COLO829 (cell line): ENCODE measurements around the gene DDX59.

Experiments
- DNase-seq: peaks from one replicate; pipeline ENCODE4 v3.0.0; 2012; ENCODE audit warnings: low spot score

DDX59 gene

DNA sequence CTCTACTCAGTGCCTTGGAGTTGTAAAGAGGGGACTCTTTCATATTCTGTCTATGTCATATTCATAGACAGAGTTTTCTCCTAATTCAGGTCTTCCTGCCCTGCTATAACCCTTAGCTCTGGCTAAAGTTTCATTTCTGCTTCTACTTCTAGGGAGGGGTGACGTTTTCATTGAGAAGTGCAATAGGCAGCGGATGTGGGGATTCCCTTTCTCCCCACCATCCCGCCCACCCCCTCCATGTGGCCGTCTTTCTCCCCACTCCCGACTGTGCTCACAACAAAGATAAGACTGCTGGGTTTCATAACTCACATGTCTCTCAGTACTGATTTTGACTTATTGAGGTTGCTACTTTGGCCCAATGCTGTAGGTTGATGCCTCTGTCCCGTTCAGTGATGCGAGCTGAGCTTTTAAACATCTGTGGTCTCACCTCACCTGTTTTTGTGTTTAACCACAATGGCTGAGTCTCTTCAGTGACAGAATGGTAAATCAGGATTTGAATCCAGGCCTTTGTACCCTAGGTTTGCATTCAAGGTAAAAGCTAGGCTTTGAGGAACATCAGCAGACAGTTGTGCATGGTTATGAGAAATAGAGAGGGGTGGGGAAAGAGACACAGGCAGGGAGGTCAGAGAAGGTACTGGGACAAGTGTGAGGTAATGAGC lies 41.4 kb downstream of the DDX59 start:
- no peak for DNase-seq

DNA sequence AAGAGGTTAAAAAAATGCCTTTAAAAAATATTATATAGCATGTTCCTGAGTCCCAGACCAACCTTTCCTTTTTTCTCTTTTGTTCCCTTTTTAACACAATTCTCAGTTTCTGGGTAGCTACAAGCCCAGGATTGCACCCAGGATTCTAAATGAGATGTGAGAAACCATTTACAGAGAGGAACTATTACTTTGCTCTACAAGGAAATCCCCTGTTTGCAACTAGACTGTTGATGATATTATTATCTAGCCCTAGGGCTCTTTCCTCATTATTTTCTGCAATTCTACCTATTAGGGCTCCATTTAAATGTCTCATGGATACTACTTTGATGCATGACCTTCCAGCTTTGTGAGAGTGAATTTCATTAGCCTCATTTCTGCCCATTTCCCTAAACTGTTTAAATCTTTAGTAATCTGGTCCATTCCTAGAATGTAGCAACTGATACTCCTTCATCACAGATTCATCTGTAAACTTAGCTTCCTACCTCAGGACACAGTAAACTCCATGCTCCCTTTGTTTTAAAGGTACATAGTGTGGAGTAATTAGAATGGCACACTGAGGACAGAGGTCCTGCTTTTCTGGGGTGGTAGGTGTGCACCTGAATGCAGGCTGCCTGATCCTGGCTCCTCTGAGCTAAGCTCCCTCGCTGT lies 42.0 kb downstream of the DDX59 start:
- no peak for DNase-seq

DNA sequence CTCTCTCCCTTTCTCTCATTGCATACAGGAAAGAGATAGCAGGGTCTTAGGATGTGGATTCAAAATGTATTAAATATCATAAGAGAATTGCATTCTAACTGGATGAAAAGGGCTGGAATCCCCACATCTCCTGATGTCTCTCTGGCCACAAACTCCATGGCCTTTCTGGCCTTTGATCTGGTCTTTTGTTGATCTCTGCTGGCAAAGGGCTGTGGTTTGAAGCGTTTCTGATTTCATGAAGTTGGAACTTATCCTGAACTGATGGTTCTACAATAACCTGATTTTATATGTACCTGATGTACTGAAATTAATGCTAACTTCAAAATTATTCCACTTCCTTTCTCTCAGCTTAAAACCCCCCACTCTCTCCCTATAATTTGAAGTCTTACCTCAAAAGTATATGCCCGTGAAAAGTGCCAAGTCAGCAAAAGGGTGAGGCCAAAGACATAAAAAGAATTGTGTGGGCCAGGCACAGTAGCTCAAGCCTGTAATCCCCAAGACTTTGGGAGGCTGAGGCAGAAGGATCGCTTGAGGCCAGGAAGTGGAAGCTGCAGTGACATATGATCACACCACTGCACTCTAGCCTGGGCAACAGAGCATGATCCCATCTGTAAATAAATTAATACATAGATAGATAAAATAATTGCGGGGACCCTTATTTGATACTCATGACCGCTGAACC lies 42.7 kb downstream of the DDX59 start:
- DNase-seq: no peak

DNA sequence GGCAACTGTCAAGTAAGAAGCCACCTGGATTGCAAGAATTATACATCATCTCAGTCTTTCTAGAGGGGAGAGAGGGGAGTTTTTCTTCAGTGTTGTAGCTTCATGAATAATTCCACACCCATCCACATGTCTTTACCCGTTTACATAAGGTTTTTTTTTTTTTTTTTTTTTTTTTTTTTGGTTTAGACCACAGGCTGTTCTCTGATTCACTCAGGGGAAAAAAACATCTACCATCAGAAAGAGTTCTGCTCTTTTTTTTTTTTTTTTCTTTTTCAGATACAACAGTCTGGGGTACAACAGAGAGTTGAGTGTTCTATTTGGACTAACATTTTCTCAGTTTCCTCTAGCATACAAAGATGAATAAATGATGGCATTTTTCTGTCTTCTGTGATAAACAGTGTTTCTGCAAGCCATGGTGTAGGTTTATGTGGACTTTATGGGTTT lies 44.3 kb downstream of the DDX59 start:
- DNase-seq: peak; percentile 84

DNA sequence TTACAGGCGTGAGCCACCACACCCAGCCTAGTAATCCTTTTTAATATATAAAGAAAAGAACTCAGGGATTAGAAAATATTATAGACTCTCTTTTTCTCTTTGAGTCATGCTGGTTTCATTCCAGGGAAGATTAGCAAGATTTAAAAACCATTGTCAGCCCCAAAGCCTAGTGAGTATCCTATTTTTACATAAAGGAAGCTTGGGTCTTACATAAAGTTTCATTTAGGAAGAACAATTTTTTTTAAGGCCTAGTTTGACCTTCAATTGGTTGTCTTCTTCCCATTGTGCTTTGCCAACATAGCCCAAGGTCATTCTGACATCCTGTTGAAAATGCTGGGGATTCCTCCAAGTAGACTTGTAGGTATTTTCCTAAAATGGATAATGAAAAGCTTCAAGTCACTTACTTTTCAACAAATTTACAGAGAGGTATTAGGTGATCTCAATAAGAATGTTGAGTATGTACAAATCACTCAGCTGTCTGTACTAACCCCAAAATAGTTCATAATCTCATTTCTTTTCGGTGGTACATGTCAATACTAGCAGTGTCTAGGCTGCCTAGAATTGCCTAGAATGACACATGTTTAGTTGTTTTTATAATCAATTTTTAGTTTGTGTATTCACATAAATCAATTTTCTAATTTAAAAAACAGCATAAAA lies 44.9 kb downstream of the DDX59 start:
- no peak for DNase-seq

DNA sequence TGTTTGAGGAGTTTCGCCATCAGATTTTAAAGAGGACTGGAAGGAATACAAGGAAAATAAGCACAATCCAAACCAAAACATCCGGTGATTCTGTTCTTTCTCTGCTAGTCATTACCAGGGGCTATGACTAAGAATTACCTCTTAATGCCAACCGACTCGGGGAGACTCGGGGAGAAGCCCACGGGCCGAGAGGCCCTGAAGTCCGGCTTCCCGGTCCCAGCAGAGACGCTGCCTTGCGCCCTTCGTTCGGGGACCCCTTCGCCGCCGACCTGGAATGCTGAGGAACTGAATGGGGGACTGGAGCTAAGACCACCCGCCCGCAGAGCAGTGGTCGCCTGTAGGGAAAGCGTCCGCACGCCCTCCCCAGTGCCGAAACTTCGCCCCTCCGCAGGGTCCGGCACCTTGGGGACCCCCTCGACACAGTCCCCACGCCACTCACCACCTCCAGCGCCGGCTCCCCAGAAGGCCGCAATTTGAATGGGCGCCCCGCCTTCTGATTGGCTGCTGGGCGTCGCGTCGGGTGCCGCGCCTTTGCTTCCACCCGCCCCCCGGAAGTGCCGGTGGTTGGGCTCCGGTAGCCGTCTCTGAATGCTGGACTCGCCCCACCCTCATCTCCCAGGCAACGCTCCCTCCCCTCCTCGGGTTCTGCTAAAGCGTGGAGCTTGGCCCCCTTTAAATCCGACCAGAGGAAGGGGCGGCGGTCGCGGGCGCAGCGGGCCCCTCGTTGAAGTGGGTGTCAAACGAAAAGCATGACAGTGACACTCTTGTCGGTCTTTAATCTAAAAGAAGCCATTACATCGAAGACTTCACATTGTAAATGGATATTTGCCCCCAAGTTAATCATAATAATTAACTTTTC lies 49.2 kb downstream of the DDX59 start, which contains the start of gene KIF14:
KIF14 (minus strand) TSS at position 479 of the 859 bp plus-strand sequence. CDS start 2,028 bp downstream, outside the sequence.
- peak; percentile 97 for DNase-seq

DNA sequence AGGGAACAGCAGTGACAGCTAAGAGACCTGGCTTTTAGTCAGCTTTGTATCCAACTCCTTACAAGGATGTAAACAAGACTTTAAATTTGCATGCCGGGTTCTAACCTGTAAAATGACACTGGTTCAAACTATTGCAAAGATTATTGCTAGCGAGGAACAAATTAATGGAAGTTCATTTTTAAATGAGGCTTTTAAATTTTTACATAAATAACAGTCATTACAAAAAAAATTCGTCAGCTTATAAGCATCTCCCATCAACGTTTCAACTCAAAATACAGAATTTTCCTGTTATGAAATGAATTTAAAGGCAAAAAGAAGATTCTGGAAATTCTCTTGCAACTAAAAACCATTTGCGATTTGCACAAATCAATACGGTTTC lies 49.8 kb downstream of the DDX59 start:
- DNase-seq: no peak

DNA sequence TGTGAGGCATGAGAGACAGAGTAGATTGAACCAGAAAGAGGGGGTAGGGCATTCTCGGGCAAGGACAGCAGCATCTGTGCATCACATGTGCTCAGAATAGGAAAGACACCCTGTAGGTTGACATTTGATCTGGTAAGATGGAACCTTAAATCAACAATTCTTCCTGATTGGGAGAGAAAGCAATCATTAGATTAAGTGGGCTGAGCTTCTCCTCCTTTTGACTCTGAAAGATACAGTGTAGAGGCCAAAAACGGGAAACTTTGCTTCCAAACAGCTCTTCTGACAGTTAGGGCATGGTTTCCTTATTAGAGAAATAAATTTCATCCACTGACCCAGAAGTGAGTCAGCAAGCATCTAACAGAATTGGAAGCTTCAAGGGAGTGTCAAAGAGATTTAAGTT lies 58.9 kb downstream of the DDX59 start:
- no peak for DNase-seq

DNA sequence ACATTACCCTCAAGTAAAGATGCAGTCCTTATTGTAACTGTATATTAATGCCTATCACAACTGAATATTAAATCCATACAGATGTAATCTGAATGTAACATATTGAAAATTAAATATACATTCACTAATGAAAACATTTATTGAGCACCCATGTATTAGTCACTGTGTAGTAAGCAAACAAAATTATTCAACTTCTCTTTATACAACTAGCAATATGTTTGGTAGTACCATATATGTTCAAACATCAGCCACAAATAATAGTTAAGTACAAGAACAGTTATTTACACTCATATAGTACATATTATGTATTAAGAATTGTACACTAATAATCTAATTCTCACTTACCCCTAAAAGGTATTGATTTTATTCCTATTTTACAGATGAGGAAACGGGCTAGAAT lies 67.1 kb downstream of the DDX59 start:
- DNase-seq: no peak
